Neural cell (in vitro differentiated cells): Measurements from ENCODE around the gene ASB1. TPM values are rescaled to one million over a fixed set of nuclear protein-coding genes. Genes with fewer than 3 reads are reported as not detected.

Experiments used
- H2AFZ ChIP-seq: fragments of 200-600, 300-800 bp; sonication (generic), shearing (Covaris generic); 2 replicates; pipeline ENCODE4 v1.6.0; 2014; ENCODE audit warnings: low read depth, mild to moderate bottlenecking, antibody characterized with exemption, low read length, moderate library complexity
- H3F3A ChIP-seq: fragments of 200-600 bp; shearing (Covaris generic); 2 replicates; pipeline ENCODE4 v1.6.1; 2016; ENCODE audit warnings: mild to moderate bottlenecking, moderate library complexity, mixed read lengths, antibody characterized with exemption, low read length; ENCODE audit not compliant: insufficient read depth, poor library complexity, severe bottlenecking
- H3K27ac ChIP-seq: fragments of 200-600, 300-800 bp; sonication (generic), shearing (Covaris generic); 2 replicates; pipeline ENCODE4 v1.5.1; 2014; ENCODE audit warnings: mild to moderate bottlenecking, low read length, moderate library complexity
- H3K27me3 ChIP-seq: fragments of 300-800, 200-600 bp; sonication (generic), shearing (Covaris generic); 2 replicates; pipeline ENCODE4 v1.6.0; 2014; ENCODE audit warnings: mild to moderate bottlenecking, low read depth, low read length, moderate library complexity; ENCODE audit not compliant: insufficient read depth
- H3K36me3 ChIP-seq: fragments of 300-800, 200-600 bp; sonication (generic), shearing (Covaris generic); 2 replicates; pipeline ENCODE4 v1.5.1; 2014; ENCODE audit warnings: mild to moderate bottlenecking, antibody characterized with exemption, low read length, moderate library complexity; ENCODE audit not compliant: insufficient read depth
- H3K4me2 ChIP-seq: fragments of 300-800, 200-600 bp; sonication (generic), shearing (Covaris generic); 2 replicates; pipeline ENCODE4 v1.6.0; 2014; ENCODE audit warnings: mild to moderate bottlenecking, low read length
- H3K4me3 ChIP-seq: fragments of 300-800, 200-600 bp; sonication (generic), shearing (Covaris generic); 2 replicates; pipeline ENCODE4 v1.5.1; 2014; ENCODE audit warnings: mild to moderate bottlenecking, low read length, moderate library complexity
- H3K79me2 ChIP-seq: fragments of 200-600 bp; shearing (Covaris generic); replicated peaks from 2 replicates; pipeline ENCODE4 v1.6.0; 2014; ENCODE audit warnings: mild to moderate bottlenecking, low read length, moderate library complexity; ENCODE audit not compliant: insufficient read depth
- H3K9ac ChIP-seq: fragments of 300-800, 200-600 bp; sonication (generic), shearing (Covaris generic); 2 replicates; pipeline ENCODE4 v1.6.1; 2016; ENCODE audit warnings: mild to moderate bottlenecking, low read length, mixed read lengths
- H3K9me2 ChIP-seq: fragments of 200-600 bp; shearing (Covaris generic); 2 replicates; pipeline ENCODE4 v1.6.1; 2016; ENCODE audit warnings: mild to moderate bottlenecking, low read length, mixed read lengths; ENCODE audit not compliant: insufficient read depth
- H3K9me3 ChIP-seq: fragments of 200-600, 300-800 bp; sonication (generic), shearing (Covaris generic); 2 replicates; pipeline ENCODE4 v1.6.1; 2016; ENCODE audit warnings: mild to moderate bottlenecking, mixed run types, low read length, moderate library complexity, mixed read lengths
- H4K20me1 ChIP-seq: fragments of 200-600 bp; shearing (Covaris generic); 2 replicates; pipeline ENCODE4 v1.6.1; 2016; ENCODE audit warnings: mild to moderate bottlenecking, mixed run types; ENCODE audit not compliant: insufficient read depth
- EP300 ChIP-seq: fragments of 450-650 bp; conservative IDR thresholded peaks from 2 replicates; pipeline ENCODE4 v1.6.1; 2014; ENCODE audit warnings: antibody characterized with exemption, mild to moderate bottlenecking, moderate library complexity; ENCODE audit not compliant: poor library complexity, severe bottlenecking
- EZH2 ChIP-seq: fragments of 200-600, 300-800 bp; shearing (Covaris generic), sonication (generic); IDR thresholded peaks from 2 replicates; pipeline ENCODE4 v1.6.1; 2014; ENCODE audit warnings: antibody characterized with exemption, low read length, borderline replicate concordance, mild to moderate bottlenecking; ENCODE audit not compliant: insufficient read depth, poor library complexity, severe bottlenecking
- MXI1 ChIP-seq: fragments of 450-650 bp; conservative IDR thresholded peaks from 2 replicates; pipeline ENCODE4 v1.6.1; 2014; ENCODE audit warnings: antibody characterized with exemption, mild to moderate bottlenecking; ENCODE audit not compliant: poor library complexity, severe bottlenecking
- POLR2AphosphoS5 ChIP-seq: IDR thresholded peaks from 2 replicates; pipeline ENCODE4 v1.6.1; 2012
- RAD21 ChIP-seq: fragments of 450-650 bp; conservative IDR thresholded peaks from 2 replicates; pipeline ENCODE4 v1.6.1; 2014; ENCODE audit warnings: antibody characterized with exemption, mild to moderate bottlenecking, moderate library complexity
- SMC3 ChIP-seq: fragments of 450-650 bp; conservative IDR thresholded peaks from 2 replicates; pipeline ENCODE4 v1.6.1; 2014; ENCODE audit warnings: antibody characterized with exemption, mild to moderate bottlenecking, moderate library complexity; ENCODE audit not compliant: poor library complexity
- TAF1 ChIP-seq: IDR thresholded peaks from 2 replicates; pipeline ENCODE4 v1.6.1; 2012; ENCODE audit warnings: low read depth
- polyA plus RNA-seq: library from polyadenylated mRNA; depleted of rRNA; stranded (reverse); fragments of >200 nt; gene quantifications from 2 replicates; pipeline ENCODE4 v1.2.3, GENCODE V29; 2014
- TF ChIP-seq, protein P1 (sequence below): IDR thresholded peaks from 2 replicates; pipeline ENCODE4 v1.6.1; 2012; ENCODE audit warnings: borderline replicate concordance
- TF ChIP-seq, protein P2 (sequence below): fragments of 450-650 bp; IDR thresholded peaks from 2 replicates; pipeline ENCODE4 v1.5.1; 2014; ENCODE audit warnings: antibody characterized with exemption, mild to moderate bottlenecking, moderate library complexity; ENCODE audit not compliant: poor library complexity, severe bottlenecking

The ASB1 gene
- polyA plus RNA-seq, 1 donor from 2014 or later, result 13.7 TPM

DNA sequence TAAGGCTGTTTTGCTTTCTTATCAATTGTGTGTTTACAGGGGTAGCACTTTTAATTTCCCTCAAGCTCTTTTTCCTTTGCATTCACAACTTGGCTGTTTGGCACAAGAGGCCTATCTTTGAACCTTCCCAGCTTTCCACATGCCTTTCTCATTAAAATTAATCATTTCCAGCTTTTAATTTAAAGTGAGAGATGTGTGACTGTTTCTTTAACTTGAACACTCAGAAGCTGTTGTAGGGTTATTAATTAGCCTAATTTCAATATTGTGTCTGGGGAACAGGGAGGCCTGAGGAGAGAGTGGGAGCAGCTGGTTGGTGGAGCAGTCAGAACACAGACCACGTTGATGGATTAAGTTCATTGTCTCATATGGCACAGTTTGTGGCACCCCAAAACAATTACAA is 4.7 kb downstream of the ASB1 start:
- Histone ChIP-seq H3K4me3 (no peak overlapping the region), H3K4me2 (no peak overlapping the region), H3K36me3 (peaks cover 19% of the 10 kb centered on the region), H2AFZ (no peak overlapping the region), H3K9me2 (no peaks in the 10 kb centered on the region), H4K20me1 (no peaks in the 10 kb centered on the region), H3K9me3 (no peaks in the 10 kb centered on the region), H3K27me3 (no peaks in the 10 kb centered on the region), H3K79me2 (peaks cover 46% of the 10 kb centered on the region), H3K27ac (no peak overlapping the region), H3K9ac (no peak overlapping the region), H3F3A (no peaks in the 10 kb centered on the region)
- TF ChIP-seq EZH2 (no peak), POLR2AphosphoS5 (no peak), RAD21 (no peak), SMC3 (no peak), EP300 (no peak), TAF1 (no peak), MXI1 (no peak)
- TF ChIP-seq, protein P1, sequence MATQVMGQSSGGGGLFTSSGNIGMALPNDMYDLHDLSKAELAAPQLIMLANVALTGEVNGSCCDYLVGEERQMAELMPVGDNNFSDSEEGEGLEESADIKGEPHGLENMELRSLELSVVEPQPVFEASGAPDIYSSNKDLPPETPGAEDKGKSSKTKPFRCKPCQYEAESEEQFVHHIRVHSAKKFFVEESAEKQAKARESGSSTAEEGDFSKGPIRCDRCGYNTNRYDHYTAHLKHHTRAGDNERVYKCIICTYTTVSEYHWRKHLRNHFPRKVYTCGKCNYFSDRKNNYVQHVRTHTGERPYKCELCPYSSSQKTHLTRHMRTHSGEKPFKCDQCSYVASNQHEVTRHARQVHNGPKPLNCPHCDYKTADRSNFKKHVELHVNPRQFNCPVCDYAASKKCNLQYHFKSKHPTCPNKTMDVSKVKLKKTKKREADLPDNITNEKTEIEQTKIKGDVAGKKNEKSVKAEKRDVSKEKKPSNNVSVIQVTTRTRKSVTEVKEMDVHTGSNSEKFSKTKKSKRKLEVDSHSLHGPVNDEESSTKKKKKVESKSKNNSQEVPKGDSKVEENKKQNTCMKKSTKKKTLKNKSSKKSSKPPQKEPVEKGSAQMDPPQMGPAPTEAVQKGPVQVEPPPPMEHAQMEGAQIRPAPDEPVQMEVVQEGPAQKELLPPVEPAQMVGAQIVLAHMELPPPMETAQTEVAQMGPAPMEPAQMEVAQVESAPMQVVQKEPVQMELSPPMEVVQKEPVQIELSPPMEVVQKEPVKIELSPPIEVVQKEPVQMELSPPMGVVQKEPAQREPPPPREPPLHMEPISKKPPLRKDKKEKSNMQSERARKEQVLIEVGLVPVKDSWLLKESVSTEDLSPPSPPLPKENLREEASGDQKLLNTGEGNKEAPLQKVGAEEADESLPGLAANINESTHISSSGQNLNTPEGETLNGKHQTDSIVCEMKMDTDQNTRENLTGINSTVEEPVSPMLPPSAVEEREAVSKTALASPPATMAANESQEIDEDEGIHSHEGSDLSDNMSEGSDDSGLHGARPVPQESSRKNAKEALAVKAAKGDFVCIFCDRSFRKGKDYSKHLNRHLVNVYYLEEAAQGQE, result no peak
- TF ChIP-seq, protein P2, sequence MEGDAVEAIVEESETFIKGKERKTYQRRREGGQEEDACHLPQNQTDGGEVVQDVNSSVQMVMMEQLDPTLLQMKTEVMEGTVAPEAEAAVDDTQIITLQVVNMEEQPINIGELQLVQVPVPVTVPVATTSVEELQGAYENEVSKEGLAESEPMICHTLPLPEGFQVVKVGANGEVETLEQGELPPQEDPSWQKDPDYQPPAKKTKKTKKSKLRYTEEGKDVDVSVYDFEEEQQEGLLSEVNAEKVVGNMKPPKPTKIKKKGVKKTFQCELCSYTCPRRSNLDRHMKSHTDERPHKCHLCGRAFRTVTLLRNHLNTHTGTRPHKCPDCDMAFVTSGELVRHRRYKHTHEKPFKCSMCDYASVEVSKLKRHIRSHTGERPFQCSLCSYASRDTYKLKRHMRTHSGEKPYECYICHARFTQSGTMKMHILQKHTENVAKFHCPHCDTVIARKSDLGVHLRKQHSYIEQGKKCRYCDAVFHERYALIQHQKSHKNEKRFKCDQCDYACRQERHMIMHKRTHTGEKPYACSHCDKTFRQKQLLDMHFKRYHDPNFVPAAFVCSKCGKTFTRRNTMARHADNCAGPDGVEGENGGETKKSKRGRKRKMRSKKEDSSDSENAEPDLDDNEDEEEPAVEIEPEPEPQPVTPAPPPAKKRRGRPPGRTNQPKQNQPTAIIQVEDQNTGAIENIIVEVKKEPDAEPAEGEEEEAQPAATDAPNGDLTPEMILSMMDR, result no peak

DNA sequence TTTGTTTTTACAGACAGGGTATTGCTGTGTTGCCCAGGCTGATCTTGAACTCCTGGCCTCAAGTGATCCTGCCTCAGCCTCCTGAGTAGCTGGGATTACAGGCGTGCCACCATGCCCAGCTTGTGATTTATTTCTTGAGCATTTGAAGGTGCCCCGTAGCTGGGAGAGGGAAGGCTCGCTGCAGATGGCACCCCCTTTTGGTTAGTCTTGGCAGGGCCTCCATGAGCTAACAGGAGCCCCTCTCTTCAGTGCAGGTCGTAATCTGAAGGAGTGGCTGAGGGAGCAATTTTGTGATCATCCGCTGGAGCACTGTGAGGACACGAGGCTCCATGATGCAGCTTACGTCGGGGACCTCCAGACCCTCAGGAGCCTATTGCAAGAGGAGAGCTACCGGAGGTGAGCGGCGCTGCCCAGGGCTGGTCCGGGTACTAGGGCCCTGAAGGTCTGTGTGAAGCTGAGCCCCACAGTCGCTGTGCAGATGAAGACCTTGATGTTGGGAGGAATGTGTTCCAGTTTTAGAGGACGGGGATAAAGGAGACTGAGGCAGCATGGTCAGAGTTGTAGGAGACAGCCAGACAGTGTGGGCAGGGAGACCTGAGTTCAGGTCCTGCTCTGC is 6.7 kb downstream of the ASB1 start:
- Histone ChIP-seq H3K36me3 (peaks cover 19% of the 10 kb centered on the region), H3K9me3 (no peaks in the 10 kb centered on the region), H3K9ac (no peak overlapping the region), H3K4me3 (no peak overlapping the region), H3K79me2 (peaks cover 36% of the 10 kb centered on the region), H3K4me2 (no peak overlapping the region), H3F3A (no peaks in the 10 kb centered on the region), H4K20me1 (no peaks in the 10 kb centered on the region), H2AFZ (no peak overlapping the region), H3K9me2 (no peaks in the 10 kb centered on the region), H3K27me3 (no peaks in the 10 kb centered on the region), H3K27ac (no peak overlapping the region)
- TF ChIP-seq EZH2 (no peak), SMC3 (no peak), POLR2AphosphoS5 (no peak), TAF1 (no peak), EP300 (no peak), RAD21 (no peak), MXI1 (no peak)
- TF ChIP-seq, protein P1, result no peak
- TF ChIP-seq, protein P2, result no peak
